Measurements from ENCODE around the gene SLC25A30. TPM values are rescaled to one million over a fixed set of nuclear protein-coding genes. Genes with fewer than 3 reads are reported as not detected.

The SLC25A30 gene
- total and polyA plus RNA-seq, 2 of the 13 experiments (the other 11 are each of a cell fraction or from before 2014, with no cell fraction given): 19.6 to 22.5 TPM

GRCh38 chr13:45447050-45447661 lies 29.0 kb upstream of the SLC25A30 start (continued):
- TF ChIP-seq ZNF646 (CRISPR knock-in tag; IDR thresholded peaks at IDR 0.05) (no peak), ZNF431 (CRISPR knock-in tag; IDR thresholded peaks at IDR 0.05; ENCODE audit: borderline replicate concordance, low read depth) (no peak), ZBTB42 (CRISPR knock-in tag; IDR thresholded peaks at IDR 0.05) (no peak), AFF4 (CRISPR knock-in tag; IDR thresholded peaks at IDR 0.05) (no peak; the same call in 1 of the 2 replicates), BHLHE40 (IDR thresholded peaks at IDR 0.05; ENCODE audit: low read length) (0 out of 2 replicates have a peak, but pooled peaks have one; percentile 37), GFI1 (CRISPR knock-in tag; IDR thresholded peaks at IDR 0.05; ENCODE audit: borderline replicate concordance) (no peak), RXRA (CRISPR knock-in tag; IDR thresholded peaks at IDR 0.05) (peak; percentile 92), TOPORS (CRISPR knock-in tag; IDR thresholded peaks at IDR 0.05) (no peak), HMGXB3 (CRISPR knock-in tag; IDR thresholded peaks at IDR 0.05; ENCODE audit: borderline replicate concordance) (peak; percentile 45; the same call in 1 of the 2 replicates), HDAC2 (CRISPR knock-in tag; IDR thresholded peaks at IDR 0.05) (peak; percentile 90), ZFP1 (CRISPR knock-in tag; IDR thresholded peaks at IDR 0.05) (0 out of 2 replicates have a peak, but pooled peaks have one; percentile 28), GATA4 (IDR thresholded peaks at IDR 0.05; ENCODE audit: borderline replicate concordance, low read depth) (no peak), BCL6 (CRISPR knock-in tag; IDR thresholded peaks at IDR 0.05) (peak; percentile 71), RORA (CRISPR knock-in tag; IDR thresholded peaks at IDR 0.05) (no peak), ZNF121 (CRISPR knock-in tag; IDR thresholded peaks at IDR 0.05) (no peak), HNRNPUL1 (IDR thresholded peaks at IDR 0.05; ENCODE audit: low read depth, low read length) (0 out of 2 replicates have a peak, but pooled peaks have one; percentile 16)

Data from HepG2 (cell line).